HG03565 (cell line): ENCODE results near the gene IER2.

Experiments
- ATAC-seq: cut with Tn5 transposase; IDR thresholded peaks from one replicate; pipeline ENCODE4 v1.9.1; 2021; ENCODE audit warnings: mild to moderate bottlenecking, moderate library complexity; ENCODE audit not compliant: unreplicated experiment

The IER2 gene

GRCh38 chr19:13118424-13119193, 31.6 kb upstream of the IER2 start:
- no peak for ATAC-seq

GRCh38 chr19:13119627-13120026, 30.6 kb upstream of the IER2 start:
- ATAC-seq, result no peak

- ATAC-seq, result no peak
Measured at GRCh38 chr19:13120031-13120430, 30.2 kb upstream of the IER2 start.

- ATAC-seq, result no peak
Measured at GRCh38 chr19:13120817-13121216, 29.4 kb upstream of the IER2 start.

GRCh38 chr19:13121551-13122274, 28.5 kb upstream of the IER2 start:
- ATAC-seq, result no peak

- ATAC-seq, result no peak
Measured at GRCh38 chr19:13122275-13122878, 27.8 kb upstream of the IER2 start.

- no peak for ATAC-seq
Measured at GRCh38 chr19:13122980-13123957, 26.9 kb upstream of the IER2 start.

- no peak for ATAC-seq
Measured at GRCh38 chr19:13127051-13127450, 23.2 kb upstream of the IER2 start.

- ATAC-seq, result no peak
Measured at GRCh38 chr19:13127811-13128575, 22.2 kb upstream of the IER2 start.

GRCh38 chr19:13128583-13128982, 21.6 kb upstream of the IER2 start:
- ATAC-seq, result no peak

- no peak for ATAC-seq
Measured at GRCh38 chr19:13129384-13129783, 20.8 kb upstream of the IER2 start.

- ATAC-seq, result no peak
Measured at GRCh38 chr19:13130886-13131490, 19.2 kb upstream of the IER2 start.

- ATAC-seq, result no peak
Measured at GRCh38 chr19:13132471-13133180, 17.6 kb upstream of the IER2 start.

GRCh38 chr19:13133241-13133870, 16.9 kb upstream of the IER2 start:
- no peak for ATAC-seq

- ATAC-seq, result no peak
Measured at GRCh38 chr19:13134626-13135025, 15.6 kb upstream of the IER2 start.

- no peak for ATAC-seq
Measured at GRCh38 chr19:13135068-13136062, 14.8 kb upstream of the IER2 start.

- no peak for ATAC-seq
Measured at GRCh38 chr19:13137290-13137794, 12.9 kb upstream of the IER2 start.
